Measurements from ENCODE around the gene OSBPL5.

GRCh38 chr11:3123305-3123704 is 41.8 kb downstream of the OSBPL5 start:
- TF ChIP-seq POLR2A (IDR thresholded peaks at IDR 0.05) (no peak), CTCF (IDR thresholded peaks at IDR 0.05) (no peak)

Data from stomach (tissue), 4 donors.